Gastroesophageal sphincter (tissue), 3 donors: ENCODE measurements around the gene HNRNPA0.

Source experiments
- CTCF ChIP-seq, 4 experiments: fragments of 200-600 bp in 2 of 4; fragments of 450-650 bp in 2 of 4; sonication (generic) in 1 of 4; IDR thresholded peaks; one replicate each; pipeline ENCODE4 v1.5.1; 2017 to 2019; ENCODE audit warnings: antibody characterized with exemption in 4 of 4, mild to moderate bottlenecking in 2 of 4, moderate library complexity in 2 of 4
- POLR2A ChIP-seq, 2 donors: fragments of 450-650 bp; IDR thresholded peaks; one replicate each; pipeline ENCODE4 v1.6.1; 2017; ENCODE audit warnings: antibody characterized with exemption in 2 of 2, mild to moderate bottlenecking in 2 of 2, moderate library complexity in 1 of 2

- TF ChIP-seq POLR2A (IDR thresholded peaks at IDR 0.05) (no peak), CTCF (IDR thresholded peaks at IDR 0.05) (peak; percentile 48 to 66 (median 59))
Observed at GRCh38 chr5:137743031-137743640, 11.0 kb downstream of the HNRNPA0 start.
